Esophagus squamous epithelium (tissue), 4 donors: ENCODE data around the gene NXPE4.
"Not testable (repeated sequence)": the region's sequence is repeated elsewhere in the genome, so short reads cannot be mapped to it uniquely, and the experiment has no call there.

Source experiments
- POLR2A ChIP-seq, 4 donors: fragments of 450-650 bp; IDR thresholded peaks; one replicate each; pipeline ENCODE4 v1.6.1; 2017; ENCODE audit warnings: antibody characterized with exemption in 4 of 4, mild to moderate bottlenecking in 4 of 4, moderate library complexity in 3 of 4
- TF ChIP-seq, protein P1 (sequence below), 6 experiments: fragments of 450-650 bp in 4 of 6; fragments of 200-600 bp in 2 of 6; sonication (generic) in 2 of 6; IDR thresholded peaks; one replicate each; pipeline ENCODE4 v1.5.1; 2016 to 2019; ENCODE audit warnings: antibody characterized with exemption in 6 of 6, mild to moderate bottlenecking in 4 of 6, moderate library complexity in 4 of 6

DNA sequence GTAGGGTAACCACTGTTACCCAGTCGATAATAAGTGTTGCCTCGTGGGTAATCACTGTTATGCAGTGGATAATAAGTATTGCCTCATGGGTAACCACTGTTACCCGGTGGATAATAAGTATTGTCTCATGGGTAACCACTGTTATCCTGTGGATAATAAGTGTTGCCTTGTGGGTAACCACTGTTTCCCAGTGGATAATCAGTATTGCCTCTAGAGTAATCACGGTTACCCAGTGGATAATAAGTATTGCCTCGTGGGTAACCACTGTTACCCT lies 11.2 kb upstream of the NXPE4 start:
- TF ChIP-seq, protein P1, sequence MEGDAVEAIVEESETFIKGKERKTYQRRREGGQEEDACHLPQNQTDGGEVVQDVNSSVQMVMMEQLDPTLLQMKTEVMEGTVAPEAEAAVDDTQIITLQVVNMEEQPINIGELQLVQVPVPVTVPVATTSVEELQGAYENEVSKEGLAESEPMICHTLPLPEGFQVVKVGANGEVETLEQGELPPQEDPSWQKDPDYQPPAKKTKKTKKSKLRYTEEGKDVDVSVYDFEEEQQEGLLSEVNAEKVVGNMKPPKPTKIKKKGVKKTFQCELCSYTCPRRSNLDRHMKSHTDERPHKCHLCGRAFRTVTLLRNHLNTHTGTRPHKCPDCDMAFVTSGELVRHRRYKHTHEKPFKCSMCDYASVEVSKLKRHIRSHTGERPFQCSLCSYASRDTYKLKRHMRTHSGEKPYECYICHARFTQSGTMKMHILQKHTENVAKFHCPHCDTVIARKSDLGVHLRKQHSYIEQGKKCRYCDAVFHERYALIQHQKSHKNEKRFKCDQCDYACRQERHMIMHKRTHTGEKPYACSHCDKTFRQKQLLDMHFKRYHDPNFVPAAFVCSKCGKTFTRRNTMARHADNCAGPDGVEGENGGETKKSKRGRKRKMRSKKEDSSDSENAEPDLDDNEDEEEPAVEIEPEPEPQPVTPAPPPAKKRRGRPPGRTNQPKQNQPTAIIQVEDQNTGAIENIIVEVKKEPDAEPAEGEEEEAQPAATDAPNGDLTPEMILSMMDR (IDR thresholded peaks at IDR 0.05) = not testable (repeated sequence)
- not testable (repeated sequence) for TF ChIP-seq POLR2A (IDR thresholded peaks at IDR 0.05)
